ENCODE measurements around the gene ASB4.

Gene ASB4

DNA sequence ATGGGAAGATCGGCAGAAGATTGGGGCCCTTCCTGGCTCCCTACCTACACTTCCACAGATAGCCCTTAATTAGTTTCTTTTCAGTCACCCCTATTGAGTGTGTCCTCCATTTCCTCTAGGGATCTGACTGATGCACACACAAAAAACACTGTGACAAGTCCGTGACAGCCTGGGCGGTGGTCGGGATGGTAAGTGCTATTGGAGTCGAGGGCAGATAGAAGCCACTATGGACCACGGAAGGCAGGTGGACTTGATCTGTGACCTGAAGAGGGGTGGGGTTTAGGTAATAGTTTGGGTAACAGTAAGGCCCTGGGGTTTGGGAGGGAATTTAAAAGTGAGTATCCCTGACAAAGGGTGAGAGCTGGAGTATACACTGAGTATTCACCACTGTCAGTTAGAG, 57.6 kb downstream of the ASB4 start:
- H3K4me3 Mint-ChIP-seq, result no peak overlapping the region
- H3K9me3 Mint-ChIP-seq, result no peaks in the 10 kb centered on the region
- H3K27me3 Mint-ChIP-seq (ENCODE audit: low read depth), result no peaks in the 10 kb centered on the region
- TF ChIP-seq, protein P1, sequence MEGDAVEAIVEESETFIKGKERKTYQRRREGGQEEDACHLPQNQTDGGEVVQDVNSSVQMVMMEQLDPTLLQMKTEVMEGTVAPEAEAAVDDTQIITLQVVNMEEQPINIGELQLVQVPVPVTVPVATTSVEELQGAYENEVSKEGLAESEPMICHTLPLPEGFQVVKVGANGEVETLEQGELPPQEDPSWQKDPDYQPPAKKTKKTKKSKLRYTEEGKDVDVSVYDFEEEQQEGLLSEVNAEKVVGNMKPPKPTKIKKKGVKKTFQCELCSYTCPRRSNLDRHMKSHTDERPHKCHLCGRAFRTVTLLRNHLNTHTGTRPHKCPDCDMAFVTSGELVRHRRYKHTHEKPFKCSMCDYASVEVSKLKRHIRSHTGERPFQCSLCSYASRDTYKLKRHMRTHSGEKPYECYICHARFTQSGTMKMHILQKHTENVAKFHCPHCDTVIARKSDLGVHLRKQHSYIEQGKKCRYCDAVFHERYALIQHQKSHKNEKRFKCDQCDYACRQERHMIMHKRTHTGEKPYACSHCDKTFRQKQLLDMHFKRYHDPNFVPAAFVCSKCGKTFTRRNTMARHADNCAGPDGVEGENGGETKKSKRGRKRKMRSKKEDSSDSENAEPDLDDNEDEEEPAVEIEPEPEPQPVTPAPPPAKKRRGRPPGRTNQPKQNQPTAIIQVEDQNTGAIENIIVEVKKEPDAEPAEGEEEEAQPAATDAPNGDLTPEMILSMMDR (IDR thresholded peaks at IDR 0.05; ENCODE audit: unreplicated experiment in 3 of 3), result no peak
- no peak overlapping the region for H3K27ac Mint-ChIP-seq
- no peaks in the 10 kb centered on the region for H3K36me3 Mint-ChIP-seq (ENCODE audit: low read depth)
- H3K4me1 Mint-ChIP-seq, result peaks cover 27% of the 10 kb centered on the region

DNA sequence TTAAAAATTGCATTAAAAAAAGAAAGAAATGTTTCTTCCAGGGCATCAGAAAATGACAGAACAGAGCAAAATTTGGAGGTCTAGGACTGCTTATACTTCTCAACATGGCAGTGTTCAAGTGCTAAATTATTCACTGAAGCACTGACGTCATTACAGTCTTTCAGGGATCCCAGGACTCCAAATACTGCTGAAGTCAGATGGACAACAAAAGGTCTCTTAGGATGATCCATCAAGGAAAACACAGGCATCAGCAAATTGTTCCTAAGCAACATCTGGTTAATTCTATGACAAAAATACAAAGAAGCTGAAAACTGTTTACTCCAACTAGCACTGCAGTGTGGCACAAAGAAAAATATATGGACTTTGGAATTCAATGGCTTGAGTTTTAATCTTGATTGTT, 58.4 kb downstream of the ASB4 start:
- H3K27me3 Mint-ChIP-seq (ENCODE audit: low read depth), result no peaks in the 10 kb centered on the region
- H3K9me3 Mint-ChIP-seq, result no peaks in the 10 kb centered on the region
- H3K27ac Mint-ChIP-seq, result no peak overlapping the region
- no peaks in the 10 kb centered on the region for H3K36me3 Mint-ChIP-seq (ENCODE audit: low read depth)
- TF ChIP-seq, protein P1 (IDR thresholded peaks at IDR 0.05; ENCODE audit: unreplicated experiment in 3 of 3), result no peak
- H3K4me3 Mint-ChIP-seq, result no peak overlapping the region
- peaks cover 23% of the 10 kb centered on the region for H3K4me1 Mint-ChIP-seq

DNA sequence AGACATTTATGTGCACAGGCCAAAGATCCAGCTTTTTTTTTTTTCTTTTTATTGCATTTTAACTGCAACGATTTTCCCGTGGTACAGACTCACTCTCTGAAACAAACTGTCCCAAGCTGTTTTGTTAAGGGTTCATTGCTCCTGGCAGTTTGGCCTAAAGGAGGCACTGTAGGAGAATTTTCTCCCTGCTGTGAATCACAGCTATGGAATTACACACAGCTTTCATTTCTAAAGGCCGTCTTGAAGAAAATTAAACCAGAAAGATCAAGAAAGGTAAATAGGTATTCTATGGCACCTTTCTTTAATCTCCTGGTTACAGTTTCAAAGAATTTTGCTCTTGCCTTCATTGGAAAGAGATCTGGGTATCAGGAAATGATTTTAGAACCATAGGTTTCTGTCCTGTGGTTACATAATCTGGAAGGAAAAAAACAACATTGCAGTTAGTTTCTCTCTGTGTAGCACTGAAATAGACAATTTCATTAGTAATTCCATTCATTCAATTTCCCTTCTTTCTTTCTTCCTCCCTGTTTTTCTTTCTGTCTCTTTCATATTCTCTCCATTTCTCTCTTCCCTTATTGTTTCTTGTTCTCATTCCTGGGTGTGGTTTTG, 59.4 kb downstream of the ASB4 start:
- TF ChIP-seq, protein P1 (IDR thresholded peaks at IDR 0.05; ENCODE audit: unreplicated experiment in 3 of 3), result peak; percentile 58 to 68 (median 62)
- Mint-ChIP-seq H3K36me3 (ENCODE audit: low read depth) (no peaks in the 10 kb centered on the region), H3K27ac (peak overlapping the region; percentile 47 to 66 (median 62)), H3K9me3 (no peaks in the 10 kb centered on the region), H3K4me3 (peak overlapping the region; percentile 3 to 42 (median 13)), H3K27me3 (ENCODE audit: low read depth) (no peaks in the 10 kb centered on the region), H3K4me1 (peaks cover 28% of the 10 kb centered on the region)

DNA sequence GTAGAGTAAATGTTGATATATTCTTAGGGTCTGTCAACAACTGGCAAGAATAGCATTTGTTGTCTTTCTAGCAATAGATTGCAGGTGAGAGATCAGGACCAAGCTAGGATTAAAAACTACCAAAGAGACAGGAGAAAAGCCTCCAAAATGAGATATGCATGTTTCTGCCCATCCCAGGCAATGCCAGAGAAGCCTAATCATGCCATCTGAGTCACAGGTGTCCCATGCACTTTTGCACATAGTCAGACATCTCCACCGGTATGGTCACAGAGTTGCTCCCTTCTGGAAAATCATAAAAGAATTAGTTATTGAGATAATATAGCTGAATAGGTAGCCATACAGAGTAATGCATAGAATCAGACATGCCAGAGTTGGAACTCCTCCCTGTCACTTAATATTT, 59.9 kb downstream of the ASB4 start:
- TF ChIP-seq, protein P1 (IDR thresholded peaks at IDR 0.05; ENCODE audit: unreplicated experiment in 3 of 3), result no peak
- Mint-ChIP-seq H3K36me3 (ENCODE audit: low read depth) (no peaks in the 10 kb centered on the region), H3K4me1 (peaks cover 28% of the 10 kb centered on the region), H3K4me3 (peak overlapping the region; percentile 3 to 42 (median 13)), H3K9me3 (no peaks in the 10 kb centered on the region), H3K27ac (peak overlapping the region; percentile 47 to 66 (median 62)), H3K27me3 (ENCODE audit: low read depth) (no peaks in the 10 kb centered on the region)

DNA sequence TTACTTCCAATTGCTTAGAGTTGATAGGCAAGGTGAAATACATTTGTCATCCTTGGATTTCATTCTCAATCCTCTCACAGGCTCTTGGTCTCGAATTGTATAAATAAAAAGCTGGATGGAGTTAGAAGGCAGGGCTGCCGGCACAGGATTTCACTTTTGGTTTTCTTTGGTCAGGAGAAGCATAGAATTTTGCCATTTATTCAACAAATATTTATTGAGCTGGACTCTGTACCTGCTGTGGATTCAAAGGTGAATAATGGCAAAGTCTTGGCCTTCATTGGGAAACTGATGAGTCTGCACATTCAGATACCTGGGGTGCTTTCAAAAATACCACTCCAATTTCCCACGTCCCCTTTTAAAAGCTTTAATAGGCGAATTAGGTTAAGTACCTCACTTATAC, 60.9 kb downstream of the ASB4 start:
- H3K4me1 Mint-ChIP-seq, result peaks cover 37% of the 10 kb centered on the region
- H3K36me3 Mint-ChIP-seq (ENCODE audit: low read depth), result no peaks in the 10 kb centered on the region
- TF ChIP-seq, protein P1 (IDR thresholded peaks at IDR 0.05; ENCODE audit: unreplicated experiment in 3 of 3), result no peak
- no peak overlapping the region for H3K4me3 Mint-ChIP-seq
- no peaks in the 10 kb centered on the region for H3K27me3 Mint-ChIP-seq (ENCODE audit: low read depth)
- H3K9me3 Mint-ChIP-seq, result no peaks in the 10 kb centered on the region
- peak overlapping the region in 1 of 3 experiments; percentile 42 for H3K27ac Mint-ChIP-seq
